GM12873 (cell line): ENCODE measurements around the gene LMF1.

Source experiments
- CTCF ChIP-seq: IDR thresholded peaks from 2 replicates; pipeline ENCODE4 v1.5.1; 2012; ENCODE audit warnings: low read depth, mild to moderate bottlenecking, moderate library complexity, low read length, control low read depth; ENCODE audit not compliant: insufficient read depth; ENCODE audit errors: missing control alignments

LMF1 gene

GRCh38 chr16:976389-976931, 5.7 kb upstream of the LMF1 start:
- TF ChIP-seq CTCF, result no peak

DNA sequence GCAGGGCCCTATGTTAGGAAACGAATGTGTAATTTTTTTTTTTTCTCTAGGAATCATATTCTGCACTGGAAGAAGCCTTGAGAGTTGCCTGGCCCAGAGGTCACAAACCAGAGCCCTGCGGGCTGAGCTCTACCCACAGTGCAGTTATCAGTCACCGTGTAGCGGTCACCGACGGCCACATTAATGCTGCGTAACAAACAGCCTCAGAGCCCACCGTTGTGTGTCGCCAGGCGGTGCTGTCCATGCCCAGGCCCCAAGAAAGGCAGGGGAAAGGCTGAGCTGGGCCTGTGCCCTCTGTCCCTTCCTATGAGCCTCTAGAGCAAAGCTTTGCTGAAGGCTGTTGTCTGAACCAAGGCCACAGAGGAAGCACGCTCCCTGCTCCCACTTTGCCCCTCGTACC, 4.5 kb upstream of the LMF1 start:
- TF ChIP-seq CTCF, result no peak

GRCh38 chr16:974611-975261, 4.0 kb upstream of the LMF1 start:
- TF ChIP-seq CTCF, result no peak

DNA sequence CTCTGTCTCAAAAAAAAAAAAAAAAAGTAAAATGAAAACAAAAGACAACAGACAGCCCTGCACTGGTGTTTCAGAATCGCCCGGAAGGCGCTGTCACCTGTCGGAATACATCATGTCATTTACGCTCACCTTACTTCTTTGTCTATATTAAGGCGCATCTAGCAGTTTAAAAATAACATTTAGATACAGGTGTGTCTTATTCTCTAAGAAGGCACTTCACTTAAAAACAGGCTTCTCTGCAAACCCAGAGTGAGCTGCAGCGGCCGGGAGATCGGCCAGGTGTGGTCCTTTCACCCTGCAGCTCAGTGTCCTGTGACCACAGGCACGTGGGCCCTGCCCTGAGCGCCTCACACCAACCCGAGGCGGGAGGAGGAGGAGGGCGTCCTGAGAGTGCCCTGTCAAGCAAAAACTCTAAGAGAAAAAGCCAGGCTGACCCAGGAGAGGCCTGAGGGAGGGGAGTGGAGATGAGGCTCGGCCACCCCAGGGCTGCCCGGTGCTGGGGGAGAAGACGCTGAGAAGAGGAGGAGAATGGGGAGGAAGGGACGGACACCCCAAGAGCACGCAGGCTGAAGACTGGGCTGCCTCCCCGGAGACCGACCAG, 3.3 kb upstream of the LMF1 start:
- TF ChIP-seq CTCF, result no peak

GRCh38 chr16:973366-973765, 2.6 kb upstream of the LMF1 start:
- TF ChIP-seq CTCF, result no peak

- no peak for TF ChIP-seq CTCF
Observed at GRCh38 chr16:972316-973002, 1.7 kb upstream of the LMF1 start.

- TF ChIP-seq CTCF, result no peak
Observed at GRCh38 chr16:971981-972315, 1.2 kb upstream of the LMF1 start.
